Psoas muscle (tissue), 8 donors: ENCODE measurements around the gene ARID4B. TPM values are rescaled to one million over a fixed set of nuclear protein-coding genes. Genes with fewer than 3 reads are reported as not detected.

ENCODE experiments used
- ATAC-seq, 4 donors: fragments of 200-7000 bp; cut with Tn5 transposase; one replicate each; pipeline ENCODE4 v1.9.1; 2020; ENCODE audit warnings: moderate library complexity in 3 of 4, mild to moderate bottlenecking in 2 of 4
- DNase-seq, 2 donors: peaks; one replicate each; pipeline ENCODE4 v3.0.0-alpha.2; 2020
- H3K27ac ChIP-seq: fragments of 200-600 bp; one replicate; pipeline ENCODE4 v1.8.0; 2022
- H3K27me3 ChIP-seq, 3 donors: fragments of 200-600 bp in 1 of 3; one replicate each; pipeline versions ENCODE4 v1.6.1 to v1.8.0; 2013 to 2022; ENCODE audit warnings: low read length in 2 of 3, mild to moderate bottlenecking in 2 of 3, moderate library complexity in 1 of 3; ENCODE audit not compliant: insufficient read depth in 3 of 3
- H3K36me3 ChIP-seq, 2 donors: fragments of 200-600 bp in 1 of 2; one replicate each; pipeline versions ENCODE4 v1.6.1 to v1.8.0; 2013 to 2022; ENCODE audit warnings: low read depth in 1 of 2, mild to moderate bottlenecking in 1 of 2, moderate library complexity in 1 of 2; ENCODE audit not compliant: insufficient read depth in 1 of 2
- H3K4me1 ChIP-seq: fragments of 200-600 bp; one replicate; pipeline ENCODE4 v1.8.0; 2022
- H3K4me3 ChIP-seq: fragments of 200-600 bp; one replicate; pipeline ENCODE4 v1.8.0; 2022; ENCODE audit warnings: mild to moderate bottlenecking
- H3K9me3 ChIP-seq: fragments of 200-600 bp; one replicate; pipeline ENCODE4 v1.8.0; 2022
- CTCF ChIP-seq: fragments of 200-600 bp; IDR thresholded peaks from one replicate; pipeline ENCODE4 v1.8.0; 2022; ENCODE audit warnings: antibody characterized with exemption
- WGBS, 3 donors: extraction: QIAGEN DNeasy Blood & Tissue Kit; methylation state at CpG; one replicate each; pipeline versions ENCODE4 v1.1.6 to v1.1.7; 2013; 5-methylcytosine and 5-hydroxymethylcytosine counted together
- intact Hi-C, 2 donors: fragments of 100-400 bp; cut with DNase I; formaldehyde crosslinking; loops; one replicate each; pipeline versions ENCODE4 v1.11.0 to v1.14.2; 2022
- polyA plus RNA-seq, 3 donors: library from polyadenylated mRNA; stranded (reverse); fragments of 200-250 nt; gene quantifications; one replicate each; pipeline ENCODE4 v1.2.3, GENCODE V29; 2013
- total RNA-seq, 4 donors: library from RNA; stranded (reverse); fragmentation: NEBNext Ultra II Directional in 2 of 4; extraction: Animal tissue kit (Norgen Biotek cat#: 25700) in 2 of 4; gene quantifications; one replicate each; pipeline versions ENCODE4 v1.2.1 to v1.2.4, GENCODE V29; 2021 to 2023
- donor health status: healthy with polysubstance abuse.
- donor health status: DM: no; HTN: no; CAD: no; lungs with moderate emphysema.
- donor health status: Bipolar disorder and iron deficiency.
- donor health status: healthy.
- donor health status: DM: yes; HTN: yes; CAD: no.
- donor health status: DM: no; HTN: no; CAD: no.
- donor health status: DM: no; HTN: no; CAD: no.
- donor health status: DM: yes; HTN: yes; CAD: no.

The ARID4B gene
- total and polyA plus RNA-seq, 7 donors = 2.9 to 16.0 (median 13.7) TPM

- intact Hi-C loops = no loop called here
- no peak for ATAC-seq
- Histone ChIP-seq H3K9me3 (no peaks in the 10 kb centered on the region), H3K4me1 (no peaks in the 10 kb centered on the region), H3K4me3 (no peak overlapping the region), H3K36me3 (peaks cover 0 to 100% of the 10 kb centered on the region in 2 donors), H3K27me3 (no peaks in the 10 kb centered on the region), H3K27ac (no peak overlapping the region)
- 95 to 98% (median 95%) methylated on average over 9 of the region's 9 CpGs for WGBS, 3 donors
- no peak for TF ChIP-seq CTCF
- no peak for DNase-seq
Measured at GRCh38 chr1:235149824-235150223, 178.2 kb downstream of the ARID4B start.

- H3K27ac ChIP-seq = no peak overlapping the region
- peaks cover 0 to 100% of the 10 kb centered on the region in 2 donors for H3K36me3 ChIP-seq
- intact Hi-C loops = no loop called here
- no peaks in the 10 kb centered on the region for H3K4me1 ChIP-seq
- DNase-seq (no peak), ATAC-seq (no peak)
- no peak for TF ChIP-seq CTCF
- no peaks in the 10 kb centered on the region for H3K9me3 ChIP-seq
- H3K4me3 ChIP-seq = no peak overlapping the region
- 91 to 99% (median 93%) methylated on average over 4 of the region's 4 CpGs for WGBS, 3 donors
- no peaks in the 10 kb centered on the region for H3K27me3 ChIP-seq
Measured at GRCh38 chr1:235147269-235147668, 180.7 kb downstream of the ARID4B start.

- peaks cover 0 to 96% of the 10 kb centered on the region in 2 donors for H3K36me3 ChIP-seq
- H3K27ac ChIP-seq = no peak overlapping the region
- H3K27me3 ChIP-seq = no peaks in the 10 kb centered on the region
- no peaks in the 10 kb centered on the region for H3K9me3 ChIP-seq
- TF ChIP-seq CTCF = no peak
- 86 to 97% (median 88%) methylated on average over 6 of the region's 6 CpGs for WGBS, 3 donors
- ATAC-seq (no peak), DNase-seq (no peak)
- no peaks in the 10 kb centered on the region for H3K4me1 ChIP-seq
- intact Hi-C loops = no loop called here
- no peak overlapping the region for H3K4me3 ChIP-seq
Measured at GRCh38 chr1:235145639-235146038, 182.3 kb downstream of the ARID4B start.

- intact Hi-C loops = no loop called here
- H3K27me3 ChIP-seq = no peaks in the 10 kb centered on the region
- H3K4me3 ChIP-seq = no peak overlapping the region
- DNase-seq (no peak), ATAC-seq (no peak)
- H3K36me3 ChIP-seq = peaks cover 2 to 94% of the 10 kb centered on the region in 2 donors
- no peak overlapping the region for H3K27ac ChIP-seq
- no peaks in the 10 kb centered on the region for H3K9me3 ChIP-seq
- H3K4me1 ChIP-seq = no peaks in the 10 kb centered on the region
- TF ChIP-seq CTCF = no peak
- WGBS, 3 donors = 85 to 91% (median 90%) methylated on average over 4 of the region's 4 CpGs
Measured at GRCh38 chr1:235142991-235143390, 185.0 kb downstream of the ARID4B start.

- WGBS, 3 donors = 93 to 96% (median 95%) methylated on average over 5 of the region's 5 CpGs
- intact Hi-C loops = no loop called here
- Histone ChIP-seq H3K27ac (no peak overlapping the region), H3K4me3 (no peak overlapping the region), H3K4me1 (peaks cover 3% of the 10 kb centered on the region), H3K9me3 (no peaks in the 10 kb centered on the region), H3K36me3 (peaks cover 12 to 94% of the 10 kb centered on the region in 2 donors), H3K27me3 (no peaks in the 10 kb centered on the region)
- ATAC-seq = no peak
- TF ChIP-seq CTCF = no peak
- DNase-seq = no peak
Measured at GRCh38 chr1:235139315-235139714, 188.7 kb downstream of the ARID4B start.
